Smooth muscle cell (in vitro differentiated cells): ENCODE measurements around the gene PTRHD1. TPM values are rescaled to one million over a fixed set of nuclear protein-coding genes. Genes with fewer than 3 reads are reported as not detected.
"Not testable (repeated sequence)": the region's sequence is repeated elsewhere in the genome, so short reads cannot be mapped to it uniquely, and the experiment has no call there.

Experiments
- DNase-seq: peaks from one replicate; lab custom pipeline; 2025; ENCODE audit not compliant: unreplicated experiment; lab: John Stamatoyannopoulos, UW
- H2AFZ ChIP-seq: fragments of 200-600 bp; sonication (generic); 2 replicates; pipeline ENCODE4 v1.6.0; 2016; ENCODE audit warnings: antibody characterized with exemption, low read depth, mild to moderate bottlenecking
- H3F3A ChIP-seq: fragments of 200-600 bp; sonication (generic); 2 replicates; pipeline ENCODE4 v1.6.0; 2017; ENCODE audit warnings: antibody characterized with exemption, low read depth
- H3K27ac ChIP-seq: fragments of 200-600 bp; sonication (generic); 2 replicates; pipeline ENCODE4 v1.5.1; 2016; ENCODE audit warnings: low read depth, mild to moderate bottlenecking
- H3K27me3 ChIP-seq: fragments of 200-600 bp; sonication (generic); 2 replicates; pipeline ENCODE4 v1.6.1; 2016; ENCODE audit warnings: low read depth, mild to moderate bottlenecking
- H3K36me3 ChIP-seq: fragments of 200-600 bp; sonication (generic); 2 replicates; pipeline ENCODE4 v1.5.1; 2016; ENCODE audit warnings: low read depth
- H3K4me1 ChIP-seq: fragments of 200-600 bp; sonication (generic); 2 replicates; pipeline ENCODE4 v1.5.1; 2016; ENCODE audit warnings: low read depth
- H3K4me2 ChIP-seq: fragments of 200-600 bp; sonication (generic); 2 replicates; pipeline ENCODE4 v1.6.0; 2016; ENCODE audit warnings: mild to moderate bottlenecking
- H3K4me3 ChIP-seq: fragments of 200-600 bp; sonication (generic); 2 replicates; pipeline ENCODE4 v1.5.1; 2016; ENCODE audit warnings: mild to moderate bottlenecking
- H3K79me2 ChIP-seq: fragments of 200-600 bp; sonication (generic); 2 replicates; pipeline ENCODE4 v1.6.0; 2016; ENCODE audit warnings: low read depth, mild to moderate bottlenecking
- H3K9ac ChIP-seq: fragments of 200-600 bp; sonication (generic); 2 replicates; pipeline ENCODE4 v1.6.0; 2016; ENCODE audit warnings: low read depth
- H3K9me3 ChIP-seq: fragments of 200-600 bp; sonication (generic); replicated peaks from 2 replicates; pipeline ENCODE4 v1.5.1; 2016; ENCODE audit warnings: low read depth
- H4K20me1 ChIP-seq: fragments of 200-600 bp; sonication (generic); 2 replicates; pipeline ENCODE4 v1.6.0; 2016; ENCODE audit warnings: low read depth
- WGBS: methylation state at CpG from one replicate; pipeline ENCODE4 v1.1.7; 2016; ENCODE audit warnings: low lambda C conversion rate; 5-methylcytosine and 5-hydroxymethylcytosine counted together
- polyA plus RNA-seq: library from polyadenylated mRNA; unstranded; fragments of >200 nt; fragmentation: Nextera tagmentation; extraction: Ambion mirVana; gene quantifications from 2 replicates; pipeline ENCODE4 v1.2.1, GENCODE V29; 2016
- total RNA-seq: library from RNA; depleted of rRNA; stranded (reverse); fragments of >200 nt; gene quantifications from 2 replicates; pipeline ENCODE4 v1.2.3, GENCODE V29; 2014
- TF ChIP-seq, protein P1 (sequence below): fragments of 200-600 bp; sonication (generic); IDR thresholded peaks from 2 replicates; pipeline ENCODE4 v1.5.1; 2017; ENCODE audit warnings: borderline replicate concordance, mild to moderate bottlenecking, antibody characterized with exemption; ENCODE audit not compliant: insufficient read depth, poor library complexity, severe bottlenecking

PTRHD1 gene
- total and polyA plus RNA-seq, 2 experiments from 2014 or later = 25.1 to 38.7 TPM

DNA sequence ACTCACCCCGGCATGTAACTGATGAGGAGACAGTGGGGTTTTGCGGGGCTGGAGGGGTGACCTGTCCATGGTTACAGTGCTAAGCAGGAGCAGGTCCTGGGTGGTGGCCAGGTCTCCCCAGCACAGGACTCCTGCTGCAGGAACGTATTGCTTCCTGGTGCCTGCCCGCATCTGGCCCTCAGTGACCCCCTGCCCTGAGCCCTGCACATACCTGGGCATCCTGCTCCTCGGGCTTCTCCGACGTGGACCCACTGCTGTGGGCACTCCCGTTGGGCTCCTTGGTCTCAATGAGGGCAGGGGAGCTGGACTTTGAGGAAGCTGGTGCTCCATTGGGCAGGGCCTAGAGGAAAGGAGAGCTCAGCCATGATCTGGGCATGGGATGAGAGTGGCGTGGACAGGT lies 43.5 kb upstream of the PTRHD1 start:
- no peaks in the 10 kb centered on the region for H3K79me2 ChIP-seq
- no peak for DNase-seq
- H3K4me1 ChIP-seq = peaks cover 12% of the 10 kb centered on the region
- no peak overlapping the region for H3K4me3 ChIP-seq
- H3K36me3 ChIP-seq = no peaks in the 10 kb centered on the region
- WGBS = 97% methylated on average over 8 of the region's 9 CpGs
- H2AFZ ChIP-seq = no peak overlapping the region
- no peaks in the 10 kb centered on the region for H3K27me3 ChIP-seq
- no peak overlapping the region for H3K4me2 ChIP-seq
- no peaks in the 10 kb centered on the region for H3F3A ChIP-seq
- H4K20me1 ChIP-seq = no peaks in the 10 kb centered on the region
- TF ChIP-seq, protein P1, sequence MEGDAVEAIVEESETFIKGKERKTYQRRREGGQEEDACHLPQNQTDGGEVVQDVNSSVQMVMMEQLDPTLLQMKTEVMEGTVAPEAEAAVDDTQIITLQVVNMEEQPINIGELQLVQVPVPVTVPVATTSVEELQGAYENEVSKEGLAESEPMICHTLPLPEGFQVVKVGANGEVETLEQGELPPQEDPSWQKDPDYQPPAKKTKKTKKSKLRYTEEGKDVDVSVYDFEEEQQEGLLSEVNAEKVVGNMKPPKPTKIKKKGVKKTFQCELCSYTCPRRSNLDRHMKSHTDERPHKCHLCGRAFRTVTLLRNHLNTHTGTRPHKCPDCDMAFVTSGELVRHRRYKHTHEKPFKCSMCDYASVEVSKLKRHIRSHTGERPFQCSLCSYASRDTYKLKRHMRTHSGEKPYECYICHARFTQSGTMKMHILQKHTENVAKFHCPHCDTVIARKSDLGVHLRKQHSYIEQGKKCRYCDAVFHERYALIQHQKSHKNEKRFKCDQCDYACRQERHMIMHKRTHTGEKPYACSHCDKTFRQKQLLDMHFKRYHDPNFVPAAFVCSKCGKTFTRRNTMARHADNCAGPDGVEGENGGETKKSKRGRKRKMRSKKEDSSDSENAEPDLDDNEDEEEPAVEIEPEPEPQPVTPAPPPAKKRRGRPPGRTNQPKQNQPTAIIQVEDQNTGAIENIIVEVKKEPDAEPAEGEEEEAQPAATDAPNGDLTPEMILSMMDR = no peak
- H3K9ac ChIP-seq = no peak overlapping the region
- H3K27ac ChIP-seq = no peak overlapping the region
- H3K9me3 ChIP-seq = no peaks in the 10 kb centered on the region

DNA sequence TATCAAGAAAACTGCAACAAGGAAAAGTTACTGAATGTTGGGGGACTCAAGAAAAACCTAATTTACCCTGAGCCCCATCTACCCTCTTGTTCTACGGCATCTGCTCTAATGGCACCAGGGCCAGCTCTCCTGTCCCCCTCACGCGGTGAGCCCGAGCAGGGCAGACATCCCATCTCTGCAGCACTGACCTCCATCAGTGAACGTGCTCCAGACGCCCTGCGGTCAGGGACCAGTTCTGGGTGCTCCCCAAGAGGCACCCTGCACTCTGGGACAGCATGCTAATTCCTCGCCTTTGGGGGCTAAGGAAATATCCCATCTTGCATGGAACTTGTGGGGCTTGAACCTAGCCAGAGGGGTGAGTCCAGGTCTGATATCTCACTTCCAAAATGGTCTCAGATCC lies 43.0 kb upstream of the PTRHD1 start:
- WGBS = 96% methylated on average over 8 of the region's 8 CpGs
- Histone ChIP-seq H3K4me3 (no peak overlapping the region), H3K27ac (no peak overlapping the region), H3K9ac (no peak overlapping the region), H3K4me1 (peaks cover 12% of the 10 kb centered on the region), H4K20me1 (no peaks in the 10 kb centered on the region), H3K9me3 (no peaks in the 10 kb centered on the region), H3K36me3 (no peaks in the 10 kb centered on the region), H2AFZ (no peak overlapping the region), H3F3A (no peaks in the 10 kb centered on the region), H3K4me2 (no peak overlapping the region), H3K27me3 (no peaks in the 10 kb centered on the region), H3K79me2 (no peaks in the 10 kb centered on the region)
- TF ChIP-seq, protein P1 = no peak
- no peak for DNase-seq

DNA sequence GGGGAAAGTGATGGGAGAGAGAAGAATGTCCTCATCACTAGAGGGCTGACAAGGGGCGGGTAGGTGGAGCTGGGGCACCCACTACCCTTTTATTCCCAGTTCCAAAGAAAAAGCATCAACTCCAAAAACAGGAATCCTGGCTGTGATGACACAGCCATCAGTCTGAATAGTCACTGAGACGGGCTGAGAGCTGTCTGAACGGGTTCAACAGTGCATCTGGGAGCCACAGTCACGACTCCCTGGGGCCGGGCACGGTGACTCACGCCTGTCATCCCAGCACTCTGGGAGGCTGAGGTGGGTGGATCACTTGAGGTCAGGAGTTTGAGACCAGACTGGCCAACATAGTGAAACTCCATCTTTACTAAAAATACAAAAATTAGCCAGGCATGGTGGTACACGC lies 42.2 kb upstream of the PTRHD1 start:
- not testable (repeated sequence) for H3K4me2 ChIP-seq, H3F3A ChIP-seq, H3K27me3 ChIP-seq, DNase-seq, H3K4me3 ChIP-seq, H3K9me3 ChIP-seq, H3K79me2 ChIP-seq, H3K27ac ChIP-seq, H2AFZ ChIP-seq, H3K36me3 ChIP-seq, H4K20me1 ChIP-seq, H3K9ac ChIP-seq
- peaks cover 12% of the 10 kb centered on the region for H3K4me1 ChIP-seq
- 55% methylated on average over 8 of the region's 8 CpGs for WGBS

DNA sequence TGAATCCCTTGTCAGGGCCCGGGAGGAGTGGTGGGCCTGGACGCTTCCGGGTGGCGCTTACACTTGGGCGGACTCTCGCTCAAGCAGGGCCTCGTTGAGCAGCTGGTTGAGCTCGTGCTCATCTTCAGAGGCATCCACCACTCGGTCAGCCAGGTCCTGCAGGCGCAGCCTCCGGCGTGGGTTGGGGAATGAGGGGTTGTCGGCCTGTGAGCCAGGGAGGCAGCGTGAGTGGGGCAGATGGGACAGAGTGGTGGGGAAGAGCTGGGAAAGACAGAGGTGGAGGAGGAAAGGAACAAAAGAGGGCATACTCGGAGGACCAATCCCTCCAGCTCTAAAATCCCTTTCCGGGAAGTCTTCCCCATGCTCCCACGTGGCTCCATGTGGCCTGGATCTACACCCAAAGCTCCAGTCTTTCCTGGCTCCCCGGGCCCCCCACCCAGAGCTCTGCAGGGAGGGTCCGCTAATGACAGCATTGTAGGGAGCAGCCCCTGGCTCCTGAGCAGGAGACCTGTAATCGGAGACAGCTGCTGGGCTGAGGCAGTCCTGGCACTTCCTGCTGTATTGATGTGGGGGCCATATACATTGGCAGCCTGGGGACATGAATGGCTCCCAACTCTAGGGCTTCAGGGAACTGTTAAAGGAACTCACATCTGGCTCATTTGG lies 41.7 kb upstream of the PTRHD1 start:
- Histone ChIP-seq H4K20me1 (no peaks in the 10 kb centered on the region), H3K27me3 (no peaks in the 10 kb centered on the region), H3K27ac (no peak overlapping the region), H3K4me2 (no peak overlapping the region), H3F3A (no peaks in the 10 kb centered on the region), H3K79me2 (no peaks in the 10 kb centered on the region), H3K4me3 (no peak overlapping the region), H3K4me1 (peaks cover 12% of the 10 kb centered on the region), H3K9ac (no peak overlapping the region), H2AFZ (no peak overlapping the region), H3K36me3 (no peaks in the 10 kb centered on the region), H3K9me3 (no peaks in the 10 kb centered on the region)
- no peak for DNase-seq
- 96% methylated on average over 20 of the region's 20 CpGs for WGBS
- TF ChIP-seq, protein P1 = no peak
